ENCODE measurements around the gene ASB3.
"Not testable (repeated sequence)": the region's sequence is repeated elsewhere in the genome, so short reads cannot be mapped to it uniquely, and the experiment has no call there.

The ASB3 gene

GRCh38 chr2:53786352-53786704 lies 425 bp downstream of the ASB3 start:
- peak in 3 of 4 experiments; percentile 14 to 16 (median 15) for DNase-seq

GRCh38 chr2:53785366-53785765 lies 1.4 kb downstream of the ASB3 start:
- DNase-seq = no peak

GRCh38 chr2:53784436-53784835 lies 2.3 kb downstream of the ASB3 start:
- no peak for DNase-seq

- DNase-seq = no peak
These were observed 4.1 kb downstream of the ASB3 start for GRCh38 chr2:53782676-53783075.

GRCh38 chr2:53780056-53780455 lies 6.7 kb downstream of the ASB3 start:
- no peak for DNase-seq

GRCh38 chr2:53778536-53779162 lies 8.1 kb downstream of the ASB3 start:
- DNase-seq = peak; percentile 13 to 71 (median 39)

- peak in 2 of 4 experiments; percentile 6 to 20 for DNase-seq
These were observed 9.6 kb downstream of the ASB3 start for GRCh38 chr2:53777134-53777533.

- no peak for DNase-seq
These were observed 16.5 kb downstream of the ASB3 start for GRCh38 chr2:53770264-53770663.

- no peak for DNase-seq
These were observed 17.3 kb downstream of the ASB3 start for GRCh38 chr2:53769318-53769945.

GRCh38 chr2:53768242-53768542 lies 18.6 kb downstream of the ASB3 start:
- peak in 2 of 4 experiments; percentile 18 to 28 for DNase-seq

- DNase-seq = peak; percentile 91 to 96 (median 92)
These were observed 19.1 kb downstream of the ASB3 start, which contains the start of gene CHAC2 for GRCh38 chr2:53767405-53768241. Gene CHAC2 (plus strand): TSS chr2:53767804. CDS start chr2:53767887, 83 bp downstream.

- DNase-seq = no peak
These were observed 21.0 kb downstream of the ASB3 start for GRCh38 chr2:53765767-53766166.

GRCh38 chr2:53757206-53757605 lies 29.5 kb downstream of the ASB3 start:
- not testable (repeated sequence) for DNase-seq

GRCh38 chr2:53756644-53757043 lies 30.1 kb downstream of the ASB3 start:
- no peak for DNase-seq

GRCh38 chr2:53755121-53755520 lies 31.6 kb downstream of the ASB3 start:
- no peak for DNase-seq

- DNase-seq = no peak
These were observed 33.7 kb downstream of the ASB3 start for GRCh38 chr2:53753041-53753440.

GRCh38 chr2:53752385-53752784 lies 34.4 kb downstream of the ASB3 start:
- no peak for DNase-seq

- no peak for DNase-seq
These were observed 35.0 kb downstream of the ASB3 start for GRCh38 chr2:53751728-53752127.

- no peak for DNase-seq
These were observed 36.5 kb downstream of the ASB3 start for GRCh38 chr2:53750041-53750768.

GRCh38 chr2:53744395-53745065 lies 42.2 kb downstream of the ASB3 start:
- DNase-seq = no peak

GRCh38 chr2:53740170-53740569 lies 46.6 kb downstream of the ASB3 start:
- peak in 2 of 4 experiments; percentile 28 to 33 for DNase-seq

GRCh38 chr2:53739032-53739431 lies 47.7 kb downstream of the ASB3 start:
- peak; percentile 4 to 22 (median 14) for DNase-seq
